CD14-positive monocyte (primary cell): ENCODE data around the gene CST9. TPM values are rescaled to one million over a fixed set of nuclear protein-coding genes. Genes with fewer than 3 reads are reported as not detected.
A peak's percentile ranks its signal among the peaks of the same experiment; 100 is the strongest.

Experiments used
- DNase-seq, 3 donors: peaks; one replicate each; pipeline ENCODE4 v3.0.0-alpha.2; 2011 to 2022
- H2AFZ ChIP-seq: 2 replicates; pipeline ENCODE4 v1.6.0; 2012; ENCODE audit warnings: mild to moderate bottlenecking, low read depth, low read length, inconsistent platforms; ENCODE audit not compliant: insufficient read depth, poor library complexity, severe bottlenecking
- H3K27ac ChIP-seq, 2 donors: 1 replicate in 1 of 2; 2 replicates in 1 of 2; pipeline ENCODE4 v1.5.1; 2012 to 2013; ENCODE audit warnings: low read length in 2 of 2, control low read depth in 1 of 2, inconsistent platforms in 1 of 2, low read depth in 1 of 2, mild to moderate bottlenecking in 1 of 2
- H3K27me3 ChIP-seq, 2 donors: one replicate each; pipeline versions ENCODE4 v1.6.0 to v1.6.1; 2011 to 2013; ENCODE audit warnings: low read length in 2 of 2; ENCODE audit not compliant: control insufficient read depth in 2 of 2, insufficient read depth in 2 of 2
- H3K36me3 ChIP-seq, 2 donors: replicated peaks in 1 of 2; 1 replicate in 1 of 2; 2 replicates in 1 of 2; pipeline versions ENCODE4 v1.5.1 to v1.6.1; 2012 to 2013; ENCODE audit warnings: low read length in 2 of 2, control low read depth in 1 of 2, inconsistent platforms in 1 of 2, mild to moderate bottlenecking in 1 of 2; ENCODE audit not compliant: insufficient read depth in 2 of 2, control insufficient read depth in 1 of 2
- H3K4me1 ChIP-seq, 2 donors: 1 replicate in 1 of 2; 2 replicates in 1 of 2; pipeline versions ENCODE4 v1.5.1 to v1.6.1; 2012 to 2013; ENCODE audit warnings: low read length in 2 of 2, control low read depth in 1 of 2, inconsistent platforms in 1 of 2, mild to moderate bottlenecking in 1 of 2, moderate library complexity in 1 of 2; ENCODE audit not compliant: insufficient read depth in 2 of 2, control insufficient read depth in 1 of 2
- H3K4me2 ChIP-seq: replicated peaks from 2 replicates; pipeline ENCODE3; 2012; ENCODE audit warnings: low read length, moderate library complexity, mild to moderate bottlenecking; ENCODE audit not compliant: poor library complexity, severe bottlenecking; ENCODE audit errors: extremely low read depth
- H3K4me3 ChIP-seq, 3 experiments: fragments of 200-600 bp in 1 of 3; sonication (generic) in 1 of 3; replicated peaks in 1 of 3; 1 replicate in 2 of 3; 2 replicates in 1 of 3; pipeline ENCODE4 v1.5.1; 2011 to 2013; ENCODE audit warnings: low read length in 3 of 3, mild to moderate bottlenecking in 3 of 3, control low read depth in 2 of 3, low read depth in 2 of 3, inconsistent platforms in 1 of 3, moderate library complexity in 1 of 3
- H3K79me2 ChIP-seq: 2 replicates; pipeline ENCODE4 v1.6.0; 2012; ENCODE audit warnings: mild to moderate bottlenecking, control low read depth, inconsistent platforms, low read length, moderate library complexity; ENCODE audit not compliant: insufficient read depth
- H3K9ac ChIP-seq: 2 replicates; pipeline ENCODE4 v1.6.0; 2017; ENCODE audit warnings: low read length, mild to moderate bottlenecking; ENCODE audit not compliant: insufficient read depth, poor library complexity, severe bottlenecking
- H3K9me3 ChIP-seq, 2 donors: replicated peaks in 1 of 2; 1 replicate in 1 of 2; 2 replicates in 1 of 2; pipeline versions ENCODE4 v1.5.1 to v1.6.1; 2012 to 2013; ENCODE audit warnings: low read length in 2 of 2, control low read depth in 1 of 2; ENCODE audit not compliant: control insufficient read depth in 1 of 2, insufficient read depth in 1 of 2
- H4K20me1 ChIP-seq: 2 replicates; pipeline ENCODE4 v1.6.0; 2012; ENCODE audit warnings: mild to moderate bottlenecking, low read length, control low read depth, moderate library complexity; ENCODE audit not compliant: insufficient read depth
- H3K27ac Mint-ChIP-seq, 7 donors: one replicate each; pipeline ENCODE4 v1.8.0; 2020; ENCODE audit warnings: mild to moderate bottlenecking in 7 of 7, mixed read lengths in 7 of 7, moderate library complexity in 6 of 7, inconsistent platforms in 2 of 7
- H3K27me3 Mint-ChIP-seq, 3 donors: one replicate each; pipeline ENCODE4 v1.8.0; 2021 to 2022; ENCODE audit warnings: low read depth in 3 of 3, mild to moderate bottlenecking in 3 of 3, mixed read lengths in 3 of 3, moderate library complexity in 3 of 3, inconsistent platforms in 1 of 3
- H3K36me3 Mint-ChIP-seq, 2 donors: one replicate each; pipeline ENCODE4 v1.8.0; 2020; ENCODE audit warnings: mixed read lengths in 2 of 2, inconsistent platforms in 1 of 2, mild to moderate bottlenecking in 1 of 2
- H3K4me1 Mint-ChIP-seq: one replicate; pipeline ENCODE4 v1.8.0; 2020; ENCODE audit warnings: mild to moderate bottlenecking, mixed read lengths
- H3K4me3 Mint-ChIP-seq, 2 donors: one replicate each; pipeline ENCODE4 v1.8.0; 2020; ENCODE audit warnings: mild to moderate bottlenecking in 2 of 2, mixed read lengths in 2 of 2, moderate library complexity in 1 of 2
- H3K9me3 Mint-ChIP-seq, 7 donors: one replicate each; pipeline ENCODE4 v1.8.0; 2020 to 2022; ENCODE audit warnings: mixed read lengths in 7 of 7, mild to moderate bottlenecking in 6 of 7, moderate library complexity in 6 of 7, inconsistent platforms in 2 of 7
- CTCF ChIP-seq: fragments of 200-600 bp; IDR thresholded peaks from one replicate; pipeline ENCODE4 v1.8.0; 2022; ENCODE audit warnings: antibody characterized with exemption, mild to moderate bottlenecking
- WGBS: methylation state at CpG from one replicate; pipeline ENCODE4 v1.1.5; 2013; ENCODE audit warnings: missing lambda C conversion rate; ENCODE audit not compliant: insufficient coverage; 5-methylcytosine and 5-hydroxymethylcytosine counted together
- intact Hi-C, 2 donors: fragments of 100-400 bp; cut with micrococcal nuclease; formaldehyde crosslinking; loops; one replicate each; pipeline versions ENCODE4 v1.15.0 to v1.15.1; 2023
- polyA plus RNA-seq, 3 donors: library from polyadenylated mRNA; depleted of rRNA in 1 of 3; unstranded in 2 of 3; stranded (reverse) in 1 of 3; fragments of 300-500 nt in 2 of 3; fragments of >200 nt in 1 of 3; fragmentation: Illumina TruSeq in 2 of 3; gene quantifications; 1 replicate in 2 of 3; 2 replicates in 1 of 3; pipeline ENCODE4 v1.2.3, GENCODE V29; 2012 to 2021

Gene CST9
- polyA plus RNA-seq, 3 donors = 0.13 TPM; not detected in 2

- 67% methylated on average over 12 of the region's 12 CpGs for WGBS
- Histone ChIP-seq H3K9me3 (no peaks in the 10 kb centered on the region), H3K4me2 (no peak overlapping the region), H3K4me3 (peak overlapping the region in 1 of 3 experiments; percentile 7), H3K27ac (peak overlapping the region in 1 of 2 donors; percentile 27), H3K27me3 (no peaks in the 10 kb centered on the region), H3K36me3 (peaks cover 24 to 37% of the 10 kb centered on the region in 2 donors), H3K4me1 (peaks cover 64 to 76% of the 10 kb centered on the region in 2 donors), H3K79me2 (peaks cover 6% of the 10 kb centered on the region), H2AFZ (no peak overlapping the region), H3K9ac (no peak overlapping the region), H4K20me1 (peaks cover 39% of the 10 kb centered on the region)
- DNase-seq = no peak
- peaks cover 0 to 3% (median 2%) of the 10 kb centered on the region in 3 donors for H3K27me3 Mint-ChIP-seq
- no peak overlapping the region for H3K4me3 Mint-ChIP-seq
- H3K9me3 Mint-ChIP-seq = no peaks in the 10 kb centered on the region
- intact Hi-C loops = no loop called here
- H3K36me3 Mint-ChIP-seq = peaks cover 40 to 61% of the 10 kb centered on the region in 2 donors
- TF ChIP-seq CTCF = no peak
- peak overlapping the region in 6 of 7 donors; percentile 21 to 81 (median 68) for H3K27ac Mint-ChIP-seq
- H3K4me1 Mint-ChIP-seq = peaks cover 78% of the 10 kb centered on the region
Observed at GRCh38 chr20:23629542-23630391, 24.1 kb upstream of the CST9 start.

- H3K4me3 Mint-ChIP-seq = no peak overlapping the region
- H3K27ac Mint-ChIP-seq = peak overlapping the region; percentile 10 to 81 (median 44)
- H3K9me3 ChIP-seq = no peaks in the 10 kb centered on the region
- peaks cover 32% of the 10 kb centered on the region for H4K20me1 ChIP-seq
- H3K27ac ChIP-seq = peak overlapping the region in 1 of 2 donors; percentile 27
- peaks cover 17 to 30% of the 10 kb centered on the region in 2 donors for H3K36me3 ChIP-seq
- H3K27me3 ChIP-seq = no peaks in the 10 kb centered on the region
- H3K4me3 ChIP-seq = peak overlapping the region in 1 of 3 experiments; percentile 7
- H3K36me3 Mint-ChIP-seq = peaks cover 33 to 54% of the 10 kb centered on the region in 2 donors
- H3K27me3 Mint-ChIP-seq = peaks cover 0 to 3% (median 2%) of the 10 kb centered on the region in 3 donors
- no peak for TF ChIP-seq CTCF
- no peak overlapping the region for H3K9ac ChIP-seq
- no peaks in the 10 kb centered on the region for H3K79me2 ChIP-seq
- peak in 2 of 3 donors; percentile 45 to 56 for DNase-seq
- intact Hi-C loops = no loop called here
- no peak overlapping the region for H3K4me2 ChIP-seq
- no peaks in the 10 kb centered on the region for H3K9me3 Mint-ChIP-seq
- no peak overlapping the region for H2AFZ ChIP-seq
- 26% methylated on average over 6 of the region's 7 CpGs for WGBS
- peaks cover 57 to 69% of the 10 kb centered on the region in 2 donors for H3K4me1 ChIP-seq
- H3K4me1 Mint-ChIP-seq = peaks cover 75% of the 10 kb centered on the region
Observed at GRCh38 chr20:23629017-23629541, 23.4 kb upstream of the CST9 start.
